Common myeloid progenitor, CD34-positive (primary cell): ENCODE data around the gene TNFRSF14.

Experiments
- CTCF ChIA-PET: fragments of 350-600 bp; sonication (Branson Sonifier 250); formaldehyde crosslinking; loops from one replicate; lab custom pipeline; 2021; ENCODE audit warnings: antibody characterized with exemption; lab: Charles Lee
- POLR2A ChIA-PET: fragments of 350-600 bp; sonication (Branson Sonifier 250); formaldehyde crosslinking; loops from one replicate; lab custom pipeline; 2021; ENCODE audit warnings: antibody characterized with exemption; lab: Charles Lee
- DNase-seq, 3 donors: peaks; one replicate each; pipeline versions ENCODE4 v3.0.0 to v3.0.0-alpha.2; 2013
- H3K27ac ChIP-seq, 2 experiments: 1 replicate in 1 of 2; 2 replicates in 1 of 2; pipeline ENCODE4 v1.7.0; 2013; ENCODE audit warnings: inconsistent platforms in 2 of 2, low read length in 2 of 2, mild to moderate bottlenecking in 2 of 2, low read depth in 1 of 2, moderate library complexity in 1 of 2; ENCODE audit not compliant: severe bottlenecking in 2 of 2, insufficient read depth in 1 of 2, poor library complexity in 1 of 2
- H3K27me3 ChIP-seq, 5 experiments: replicated peaks in 2 of 5; 1 replicate in 3 of 5; 2 replicates in 2 of 5; pipeline versions ENCODE4 v1.6.1 to v1.7.0; 2013; ENCODE audit warnings: low read length in 4 of 5, mild to moderate bottlenecking in 2 of 5, moderate library complexity in 2 of 5, inconsistent platforms in 1 of 5; ENCODE audit not compliant: insufficient read depth in 5 of 5, control insufficient read depth in 4 of 5
- H3K36me3 ChIP-seq, 4 experiments: 1 replicate in 2 of 4; 2 replicates in 2 of 4; pipeline versions ENCODE4 v1.6.1 to v1.7.0; 2013; ENCODE audit warnings: low read length in 3 of 4, control low read depth in 1 of 4, mild to moderate bottlenecking in 1 of 4; ENCODE audit not compliant: control insufficient read depth in 4 of 4, insufficient read depth in 4 of 4
- H3K4me1 ChIP-seq, 4 experiments: 1 replicate in 3 of 4; 2 replicates in 1 of 4; pipeline versions ENCODE4 v1.6.1 to v1.7.1; 2013; ENCODE audit warnings: low read length in 3 of 4, mild to moderate bottlenecking in 3 of 4, control low read depth in 1 of 4, inconsistent platforms in 1 of 4, moderate library complexity in 1 of 4; ENCODE audit not compliant: control insufficient read depth in 4 of 4, insufficient read depth in 4 of 4; ENCODE audit errors: control extremely low read depth in 1 of 4
- H3K4me3 ChIP-seq, 7 experiments: 1 replicate in 4 of 7; 2 replicates in 3 of 7; pipeline versions ENCODE4 v1.5.1 to v1.7.0; 2013; ENCODE audit warnings: mild to moderate bottlenecking in 7 of 7, low read length in 6 of 7, moderate library complexity in 6 of 7, inconsistent platforms in 2 of 7, low read depth in 2 of 7, control low read depth in 1 of 7; ENCODE audit not compliant: insufficient read depth in 4 of 7, control insufficient read depth in 1 of 7; ENCODE audit errors: extremely low read depth in 1 of 7
- H3K9me3 ChIP-seq, 5 experiments: 1 replicate in 4 of 5; 2 replicates in 1 of 5; pipeline versions ENCODE4 v1.6.1 to v1.7.1; 2013; ENCODE audit warnings: low read length in 4 of 5, mild to moderate bottlenecking in 2 of 5, inconsistent platforms in 1 of 5, low read depth in 1 of 5, moderate library complexity in 1 of 5; ENCODE audit not compliant: control insufficient read depth in 4 of 5, insufficient read depth in 2 of 5; ENCODE audit errors: control extremely low read depth in 1 of 5
- WGBS: methylation state at CpG from one replicate; pipeline ENCODE4 v1.1.5; 2013; ENCODE audit not compliant: insufficient coverage; 5-methylcytosine and 5-hydroxymethylcytosine counted together

TNFRSF14 gene

GRCh38 chr1:2604156-2604843 is 48.1 kb downstream of the TNFRSF14 start:
- 89% methylated on average over 16 of the region's 19 CpGs for WGBS
- Histone ChIP-seq H3K9me3 (no peaks in the 10 kb centered on the region), H3K4me3 (no peak overlapping the region), H3K27me3 (peaks cover 0 to 11% (median 0%) of the 10 kb centered on the region in 5 experiments), H3K4me1 (no peaks in the 10 kb centered on the region), H3K36me3 (no peaks in the 10 kb centered on the region), H3K27ac (no peak overlapping the region)
- DNase-seq, result no peak
- CTCF ChIA-PET, result no interaction called here
- POLR2A ChIA-PET, result no interaction called here

- ChIA-PET CTCF (no interaction called here), POLR2A (no interaction called here)
- peaks cover 0 to 14% (median 0%) of the 10 kb centered on the region in 5 experiments for H3K27me3 ChIP-seq
- no peak overlapping the region for H3K27ac ChIP-seq
- no peaks in the 10 kb centered on the region for H3K9me3 ChIP-seq
- no peaks in the 10 kb centered on the region for H3K36me3 ChIP-seq
- no peak overlapping the region for H3K4me3 ChIP-seq
- DNase-seq, result no peak
- 96% methylated on average over 11 of the region's 14 CpGs for WGBS
- H3K4me1 ChIP-seq, result no peaks in the 10 kb centered on the region
Observed at GRCh38 chr1:2604844-2605508, 48.8 kb downstream of the TNFRSF14 start.

DNA sequence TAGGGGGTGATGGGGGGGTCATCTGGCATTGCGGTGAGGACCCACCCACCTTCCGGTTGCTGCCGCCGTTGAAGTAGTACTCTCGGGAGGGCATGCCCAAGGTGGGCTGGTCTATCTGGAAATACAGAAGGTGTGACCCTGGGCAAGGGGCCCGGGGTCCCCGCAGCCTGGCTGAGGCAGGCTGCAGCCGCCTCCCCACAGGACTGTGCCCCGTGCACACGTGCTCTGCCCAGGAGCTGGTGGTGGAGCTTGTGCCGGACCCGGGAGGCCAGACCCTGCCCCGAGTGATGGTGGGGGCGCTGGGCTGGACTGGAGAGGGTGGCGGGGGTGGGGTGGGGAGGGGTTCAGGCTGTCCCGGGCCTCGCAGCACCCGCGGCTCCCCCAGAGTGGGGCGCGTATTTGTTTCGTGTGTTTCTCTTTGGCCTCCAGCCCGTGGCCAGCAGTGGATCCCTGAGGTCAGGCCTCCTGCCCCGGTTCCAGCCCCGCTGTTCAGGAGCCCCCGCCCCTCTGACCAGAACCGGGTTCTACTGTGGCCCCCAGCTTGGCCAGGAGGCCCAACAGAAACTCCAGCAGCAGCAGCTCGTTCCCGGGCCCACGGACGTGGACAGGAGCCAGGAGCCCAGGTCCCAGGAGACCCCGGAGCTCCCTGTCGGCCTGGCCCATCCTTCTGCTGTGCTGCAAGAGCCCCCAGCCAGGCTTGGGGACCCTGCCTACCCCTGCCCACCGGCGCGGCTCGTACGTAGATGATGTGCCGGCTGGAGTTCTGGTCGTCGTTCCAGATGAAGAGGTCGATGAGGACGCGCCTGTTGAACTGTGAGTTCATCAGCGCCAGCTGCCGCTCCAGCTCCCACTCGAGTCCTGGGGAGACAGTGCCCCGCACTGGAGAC is 49.6 kb downstream of the TNFRSF14 start:
- no peak for DNase-seq
- no peak overlapping the region for H3K27ac ChIP-seq
- ChIA-PET POLR2A (no interaction called here), CTCF (no interaction called here)
- H3K36me3 ChIP-seq, result no peaks in the 10 kb centered on the region
- H3K27me3 ChIP-seq, result peaks cover 0 to 19% (median 0%) of the 10 kb centered on the region in 5 experiments
- H3K4me3 ChIP-seq, result no peak overlapping the region
- H3K9me3 ChIP-seq, result no peaks in the 10 kb centered on the region
- no peaks in the 10 kb centered on the region for H3K4me1 ChIP-seq
- 97% methylated on average over 39 of the region's 48 CpGs for WGBS

DNA sequence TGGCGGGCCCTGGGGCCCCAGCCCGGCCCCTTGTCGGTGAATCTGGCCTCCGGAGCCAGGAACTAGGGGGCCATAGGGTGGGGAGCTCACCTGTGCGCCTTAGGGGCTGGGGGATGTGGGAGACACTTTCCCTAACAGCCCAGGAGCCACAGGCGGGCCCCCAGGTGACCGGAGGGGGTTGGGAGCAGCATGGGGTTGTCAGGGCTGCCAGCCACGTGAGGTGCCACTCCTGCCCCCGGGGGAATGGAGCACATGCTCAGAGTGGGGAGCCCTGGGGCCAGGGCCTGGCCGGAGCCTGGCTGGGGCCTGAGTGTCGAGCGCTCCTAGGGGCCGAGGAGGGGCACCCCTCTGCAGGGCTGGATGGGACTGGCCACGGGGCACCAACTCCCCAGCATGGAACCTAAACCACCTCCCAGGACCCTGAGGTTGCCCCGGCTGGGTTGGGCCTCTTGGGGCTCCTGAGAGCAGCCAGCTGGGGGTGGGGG is 50.3 kb downstream of the TNFRSF14 start:
- no peak for DNase-seq
- CTCF ChIA-PET, result no interaction called here

DNA sequence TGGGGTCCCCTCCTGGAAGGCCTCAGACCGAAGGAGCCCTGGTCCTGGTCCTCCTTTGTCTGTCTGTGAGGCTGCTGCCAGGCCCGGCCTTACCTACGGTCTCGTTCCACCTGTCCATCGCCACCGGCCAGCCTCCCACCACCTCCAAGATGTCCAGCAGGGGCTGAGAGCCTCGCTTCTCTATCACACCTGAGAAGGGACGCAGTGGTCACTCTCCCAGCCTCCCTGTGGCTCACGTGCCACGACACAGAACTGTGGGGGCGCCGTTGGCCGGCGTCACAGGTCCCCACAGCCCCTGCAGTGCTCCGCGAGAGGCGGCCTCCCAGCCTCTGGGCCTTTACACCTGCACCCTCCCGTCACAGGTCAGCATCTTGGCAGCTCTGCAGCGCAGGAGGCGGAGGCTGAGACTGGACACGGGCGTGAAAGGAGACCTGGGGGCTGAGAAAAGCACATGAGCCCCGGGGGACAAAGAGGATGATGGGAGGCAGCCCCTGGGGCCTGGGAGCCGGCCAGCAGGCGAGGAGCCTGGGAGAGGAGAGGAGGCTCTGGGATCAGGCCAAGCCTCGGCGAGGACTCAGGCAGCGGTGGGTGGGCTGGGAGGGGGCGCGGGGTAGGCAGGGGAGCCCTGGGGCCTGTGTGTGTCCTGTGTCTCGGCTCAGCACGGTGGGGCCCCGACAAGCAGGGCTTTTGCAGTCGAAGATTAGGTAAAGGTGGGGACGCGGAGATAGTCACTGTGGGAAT is 50.9 kb downstream of the TNFRSF14 start:
- no peaks in the 10 kb centered on the region for H3K4me1 ChIP-seq
- H3K9me3 ChIP-seq, result no peaks in the 10 kb centered on the region
- H3K36me3 ChIP-seq, result no peaks in the 10 kb centered on the region
- ChIA-PET CTCF (no interaction called here), POLR2A (interaction anchor here (0.6 kb wide), 1 partner anchor 1171 kb away, joined by 3 read pairs; no protein-coding TSS in a partner anchor)
- H3K27ac ChIP-seq, result no peak overlapping the region
- H3K4me3 ChIP-seq, result no peak overlapping the region
- 90% methylated on average over 33 of the region's 36 CpGs for WGBS
- no peak for DNase-seq
- H3K27me3 ChIP-seq, result peaks cover 0 to 19% (median 1%) of the 10 kb centered on the region in 5 experiments

More for the DNA sequence above, 50.3 kb downstream of the TNFRSF14 start:
- Histone ChIP-seq H3K4me3 (no peak overlapping the region), H3K27me3 (peaks cover 0 to 24% (median 0%) of the 10 kb centered on the region in 5 experiments), H3K36me3 (no peaks in the 10 kb centered on the region), H3K27ac (no peak overlapping the region), H3K4me1 (no peaks in the 10 kb centered on the region), H3K9me3 (no peaks in the 10 kb centered on the region)
- WGBS, result 81% methylated on average over 11 of the region's 15 CpGs
- POLR2A ChIA-PET, result no interaction called here

- Histone ChIP-seq H3K9me3 (peaks cover 0 to 1% (median 0%) of the 10 kb centered on the region in 5 experiments), H3K4me1 (no peaks in the 10 kb centered on the region), H3K27me3 (peaks cover 0 to 21% (median 1%) of the 10 kb centered on the region in 5 experiments), H3K36me3 (no peaks in the 10 kb centered on the region), H3K4me3 (no peak overlapping the region), H3K27ac (no peak overlapping the region)
- CTCF ChIA-PET, result no interaction called here
- no peak for DNase-seq
- 86% methylated on average over 12 of the region's 13 CpGs for WGBS
- POLR2A ChIA-PET, result interaction anchor here (0.6 kb wide), 1 partner anchor 1170 kb away, joined by 3 read pairs; no protein-coding TSS in a partner anchor
Observed at GRCh38 chr1:2607641-2608091, 51.5 kb downstream of the TNFRSF14 start.
